Smooth muscle cell (in vitro differentiated cells): ENCODE results near the gene C2orf76. TPM values are rescaled to one million over a fixed set of nuclear protein-coding genes. Genes with fewer than 3 reads are reported as not detected.

Experiments used
- DNase-seq: peaks from one replicate; lab custom pipeline; 2025; ENCODE audit not compliant: unreplicated experiment; lab: John Stamatoyannopoulos, UW
- H2AFZ ChIP-seq: fragments of 200-600 bp; sonication (generic); 2 replicates; pipeline ENCODE4 v1.6.0; 2016; ENCODE audit warnings: antibody characterized with exemption, low read depth, mild to moderate bottlenecking
- H3F3A ChIP-seq: fragments of 200-600 bp; sonication (generic); 2 replicates; pipeline ENCODE4 v1.6.0; 2017; ENCODE audit warnings: antibody characterized with exemption, low read depth
- H3K27ac ChIP-seq: fragments of 200-600 bp; sonication (generic); 2 replicates; pipeline ENCODE4 v1.5.1; 2016; ENCODE audit warnings: low read depth, mild to moderate bottlenecking
- H3K27me3 ChIP-seq: fragments of 200-600 bp; sonication (generic); 2 replicates; pipeline ENCODE4 v1.6.1; 2016; ENCODE audit warnings: low read depth, mild to moderate bottlenecking
- H3K36me3 ChIP-seq: fragments of 200-600 bp; sonication (generic); 2 replicates; pipeline ENCODE4 v1.5.1; 2016; ENCODE audit warnings: low read depth
- H3K4me1 ChIP-seq: fragments of 200-600 bp; sonication (generic); 2 replicates; pipeline ENCODE4 v1.5.1; 2016; ENCODE audit warnings: low read depth
- H3K4me2 ChIP-seq: fragments of 200-600 bp; sonication (generic); 2 replicates; pipeline ENCODE4 v1.6.0; 2016; ENCODE audit warnings: mild to moderate bottlenecking
- H3K4me3 ChIP-seq: fragments of 200-600 bp; sonication (generic); 2 replicates; pipeline ENCODE4 v1.5.1; 2016; ENCODE audit warnings: mild to moderate bottlenecking
- H3K79me2 ChIP-seq: fragments of 200-600 bp; sonication (generic); 2 replicates; pipeline ENCODE4 v1.6.0; 2016; ENCODE audit warnings: low read depth, mild to moderate bottlenecking
- H3K9ac ChIP-seq: fragments of 200-600 bp; sonication (generic); 2 replicates; pipeline ENCODE4 v1.6.0; 2016; ENCODE audit warnings: low read depth
- H3K9me3 ChIP-seq: fragments of 200-600 bp; sonication (generic); replicated peaks from 2 replicates; pipeline ENCODE4 v1.5.1; 2016; ENCODE audit warnings: low read depth
- H4K20me1 ChIP-seq: fragments of 200-600 bp; sonication (generic); 2 replicates; pipeline ENCODE4 v1.6.0; 2016; ENCODE audit warnings: low read depth
- CTCF ChIP-seq: fragments of 200-600 bp; sonication (generic); IDR thresholded peaks from 2 replicates; pipeline ENCODE4 v1.5.1; 2017; ENCODE audit warnings: borderline replicate concordance, mild to moderate bottlenecking, antibody characterized with exemption; ENCODE audit not compliant: insufficient read depth, poor library complexity, severe bottlenecking
- WGBS: methylation state at CpG from one replicate; pipeline ENCODE4 v1.1.7; 2016; ENCODE audit warnings: low lambda C conversion rate; 5-methylcytosine and 5-hydroxymethylcytosine counted together
- polyA plus RNA-seq: library from polyadenylated mRNA; unstranded; fragments of >200 nt; fragmentation: Nextera tagmentation; extraction: Ambion mirVana; gene quantifications from 2 replicates; pipeline ENCODE4 v1.2.1, GENCODE V29; 2016
- total RNA-seq: library from RNA; depleted of rRNA; stranded (reverse); fragments of >200 nt; gene quantifications from 2 replicates; pipeline ENCODE4 v1.2.3, GENCODE V29; 2014

C2orf76 gene
- total and polyA plus RNA-seq, 2 experiments from 2014 or later, result 16.0 to 30.2 TPM

GRCh38 chr2:119257198-119257597 lies 109.4 kb downstream of the C2orf76 start:
- no peak for TF ChIP-seq CTCF
- H3K27ac ChIP-seq, result no peak overlapping the region
- H3F3A ChIP-seq, result peaks cover 25% of the 10 kb centered on the region
- peaks cover 16% of the 10 kb centered on the region for H3K4me1 ChIP-seq
- no peaks in the 10 kb centered on the region for H4K20me1 ChIP-seq
- no peak for DNase-seq
- no peak overlapping the region for H2AFZ ChIP-seq
- no peaks in the 10 kb centered on the region for H3K9me3 ChIP-seq
- H3K27me3 ChIP-seq, result no peaks in the 10 kb centered on the region
- H3K4me3 ChIP-seq, result no peak overlapping the region
- no peaks in the 10 kb centered on the region for H3K36me3 ChIP-seq
- H3K79me2 ChIP-seq, result no peaks in the 10 kb centered on the region
- 79% methylated on average over 9 of the region's 9 CpGs for WGBS
- no peak overlapping the region for H3K9ac ChIP-seq
- peak overlapping the region; percentile 62 for H3K4me2 ChIP-seq

GRCh38 chr2:119256582-119256921 lies 110.1 kb downstream of the C2orf76 start:
- H3K36me3 ChIP-seq, result no peaks in the 10 kb centered on the region
- no peaks in the 10 kb centered on the region for H3K9me3 ChIP-seq
- no peak for DNase-seq
- no peaks in the 10 kb centered on the region for H3K79me2 ChIP-seq
- WGBS, result 43% methylated on average over 2 of the region's 2 CpGs
- no peak overlapping the region for H3K9ac ChIP-seq
- no peaks in the 10 kb centered on the region for H3K27me3 ChIP-seq
- peaks cover 16% of the 10 kb centered on the region for H3K4me1 ChIP-seq
- H3K4me2 ChIP-seq, result peak overlapping the region; percentile 62
- no peaks in the 10 kb centered on the region for H4K20me1 ChIP-seq
- H2AFZ ChIP-seq, result no peak overlapping the region
- no peak overlapping the region for H3K4me3 ChIP-seq
- H3K27ac ChIP-seq, result peak overlapping the region; percentile 62
- peaks cover 25% of the 10 kb centered on the region for H3F3A ChIP-seq
- TF ChIP-seq CTCF, result no peak

GRCh38 chr2:119255760-119256581 lies 110.7 kb downstream of the C2orf76 start:
- Histone ChIP-seq H4K20me1 (no peaks in the 10 kb centered on the region), H3K4me1 (peaks cover 16% of the 10 kb centered on the region), H3K27ac (peak overlapping the region; percentile 62), H3K4me2 (peak overlapping the region; percentile 62), H3K79me2 (no peaks in the 10 kb centered on the region), H2AFZ (no peak overlapping the region), H3K36me3 (no peaks in the 10 kb centered on the region), H3K27me3 (no peaks in the 10 kb centered on the region), H3K9me3 (no peaks in the 10 kb centered on the region), H3F3A (peaks cover 25% of the 10 kb centered on the region), H3K4me3 (no peak overlapping the region), H3K9ac (no peak overlapping the region)
- TF ChIP-seq CTCF, result no peak
- 7% methylated on average over 12 of the region's 12 CpGs for WGBS
- DNase-seq, result no peak
